ENCODE measurements around the gene PCDHGA10.

The PCDHGA10 gene

GRCh38 chr5:141434006-141434405 is 21.2 kb downstream of the PCDHGA10 start:
- no peak for TF ChIP-seq CTCF (IDR thresholded peaks at IDR 0.05; ENCODE audit: extremely low read depth, missing control alignments)
- no peak for DNase-seq (ENCODE audit: low spot score)

GRCh38 chr5:141437221-141437620 is 24.4 kb downstream of the PCDHGA10 start:
- no peak for DNase-seq (ENCODE audit: low spot score)
- no peak for TF ChIP-seq CTCF (IDR thresholded peaks at IDR 0.05; ENCODE audit: extremely low read depth, missing control alignments)

GRCh38 chr5:141439411-141440141 is 26.8 kb downstream of the PCDHGA10 start:
- no peak for TF ChIP-seq CTCF (IDR thresholded peaks at IDR 0.05; ENCODE audit: extremely low read depth, missing control alignments)
- no peak for DNase-seq (ENCODE audit: low spot score)

DNA sequence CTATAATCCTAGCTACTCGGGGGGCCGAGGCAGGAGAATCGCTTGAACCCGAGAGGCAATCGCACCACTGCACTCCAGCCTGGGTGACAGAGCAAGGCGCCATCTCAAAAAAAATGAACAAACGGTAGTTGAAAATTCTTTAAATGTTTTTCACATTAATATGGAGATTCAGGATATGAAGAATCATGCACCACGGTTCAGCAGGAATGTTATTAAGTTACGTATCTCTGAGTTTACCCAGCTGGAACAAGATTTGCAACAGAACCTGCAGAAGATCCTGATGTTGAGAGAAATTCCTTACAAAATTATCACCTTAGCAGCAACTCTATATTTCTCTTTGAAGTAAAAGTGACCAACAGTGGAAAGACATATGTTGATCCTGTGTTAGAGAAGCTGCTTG is 27.6 kb downstream of the PCDHGA10 start:
- DNase-seq (ENCODE audit: low spot score): no peak
- TF ChIP-seq CTCF (IDR thresholded peaks at IDR 0.05; ENCODE audit: extremely low read depth, missing control alignments): no peak

- DNase-seq (ENCODE audit: low spot score): no peak
- TF ChIP-seq CTCF (IDR thresholded peaks at IDR 0.05; ENCODE audit: extremely low read depth, missing control alignments): no peak
Observed at GRCh38 chr5:141441571-141442170, 28.9 kb downstream of the PCDHGA10 start.

DNA sequence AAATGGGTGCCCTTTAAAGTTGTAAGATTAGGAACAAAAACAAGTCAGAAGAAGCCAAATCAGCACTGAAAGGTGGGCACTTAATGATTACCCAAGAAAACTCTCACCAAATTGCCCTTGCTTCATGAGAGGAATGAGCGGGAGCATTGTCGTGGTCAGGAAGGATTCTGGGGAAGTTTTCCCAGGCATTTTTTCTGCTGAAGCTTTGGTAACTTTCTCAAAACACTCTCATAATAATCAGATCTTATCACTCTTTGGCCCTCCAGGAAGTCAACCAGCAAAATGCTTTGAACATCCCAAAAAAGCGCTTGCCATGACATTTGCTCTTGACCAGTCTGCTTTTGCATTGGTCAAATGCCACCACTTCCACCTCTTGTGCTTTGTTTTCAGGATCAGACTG is 52.6 kb downstream of the PCDHGA10 start:
- no peak for DNase-seq (ENCODE audit: low spot score)
- TF ChIP-seq CTCF (IDR thresholded peaks at IDR 0.05; ENCODE audit: extremely low read depth, missing control alignments): no peak

Data from GM20000 (cell line).